GM12878 (cell line): ENCODE measurements around the gene EHMT2. TPM values are rescaled to one million over a fixed set of nuclear protein-coding genes. Genes with fewer than 3 reads are reported as not detected.

ENCODE experiments used
- ATF7 ChIP-seq: fragments of 450-650 bp; IDR thresholded peaks from 2 replicates; pipeline ENCODE4 v1.6.1; 2016; ENCODE audit warnings: low read depth, mild to moderate bottlenecking
- CREM ChIP-seq: IDR thresholded peaks from 2 replicates; pipeline ENCODE4 v1.6.1; 2014; ENCODE audit warnings: antibody characterized with exemption, low read depth
- EP300 ChIP-seq, 2 experiments: fragments of 150-350 bp in 1 of 2; IDR thresholded peaks; 2 replicates each; pipeline ENCODE4 v1.6.1; 2011 to 2012; ENCODE audit warnings: low read depth in 2 of 2, low read length in 2 of 2, borderline replicate concordance in 1 of 2, improper control_type of control experiment in 1 of 2, inconsistent platforms in 1 of 2; ENCODE audit not compliant: control insufficient read depth in 1 of 2
- HCFC1 ChIP-seq: fragments of 150-350 bp; IDR thresholded peaks from 2 replicates; pipeline ENCODE4 v1.6.1; 2014; ENCODE audit warnings: low read length
- HDAC2 ChIP-seq: fragments of 200-600 bp; sonication (generic); IDR thresholded peaks from 2 replicates; pipeline ENCODE4 v1.6.1; 2017
- NR2C1 ChIP-seq: fragments of 450-650 bp; IDR thresholded peaks from 2 replicates; pipeline ENCODE4 v1.6.1; 2017; ENCODE audit warnings: antibody characterized with exemption, mild to moderate bottlenecking, moderate library complexity
- PAX5 ChIP-seq: IDR thresholded peaks from 2 replicates; pipeline ENCODE4 v1.6.1; 2011; ENCODE audit warnings: low read depth, low read length, borderline replicate concordance
- SIN3A ChIP-seq: IDR thresholded peaks from 2 replicates; pipeline ENCODE4 v1.6.1; 2012; ENCODE audit warnings: low read depth, low read length, improper control_type of control experiment
- SMARCA5 ChIP-seq: fragments of 450-650 bp; IDR thresholded peaks from 2 replicates; pipeline ENCODE4 v1.6.1; 2017; ENCODE audit warnings: mild to moderate bottlenecking
- YY1 ChIP-seq: IDR thresholded peaks from 2 replicates; pipeline ENCODE4 v1.6.1; 2011; ENCODE audit warnings: low read depth, mild to moderate bottlenecking, low read length
- polyA plus RNA-seq, 11 experiments: library from polyadenylated mRNA; depleted of rRNA in 4 of 11; unstranded in 6 of 11; stranded (reverse) in 5 of 11; fragments of >200 nt; fragmentation: Nextera tagmentation in 4 of 11; fragmentation: Illumina TruSeq in 1 of 11; extraction: Ambion mirVana in 4 of 11; extraction: Trizol in 1 of 11; gene quantifications; 1 replicate in 1 of 11; 2 replicates in 10 of 11; pipeline versions ENCODE4 v1.2.1 to v1.2.3, GENCODE V29; 2011 to 2016; ENCODE audit warnings: inconsistent platforms in 2 of 11, missing spikeins in 2 of 11, low read depth in 1 of 11
- total RNA-seq, 4 experiments: library from RNA; depleted of rRNA in 3 of 4; stranded (reverse); fragments of >200 nt in 3 of 4; fragmentation: Illumina TruSeq in 1 of 4; extraction: Trizol in 1 of 4; gene quantifications; 2 replicates each; pipeline versions ENCODE4 v1.2.1 to v1.2.3, GENCODE V29; 2013 to 2021
- TF ChIP-seq, protein P1 (sequence below): fragments of 450-650 bp; IDR thresholded peaks from 2 replicates; pipeline ENCODE4 v1.6.1; 2016; ENCODE audit warnings: mild to moderate bottlenecking, moderate library complexity, borderline replicate concordance

The EHMT2 gene
- total and polyA plus RNA-seq, 10 of the 15 experiments (the other 5 are each of a cell fraction or from before 2014, with no cell fraction given) = 1.7 to 53.2 (median 36.3) TPM

DNA sequence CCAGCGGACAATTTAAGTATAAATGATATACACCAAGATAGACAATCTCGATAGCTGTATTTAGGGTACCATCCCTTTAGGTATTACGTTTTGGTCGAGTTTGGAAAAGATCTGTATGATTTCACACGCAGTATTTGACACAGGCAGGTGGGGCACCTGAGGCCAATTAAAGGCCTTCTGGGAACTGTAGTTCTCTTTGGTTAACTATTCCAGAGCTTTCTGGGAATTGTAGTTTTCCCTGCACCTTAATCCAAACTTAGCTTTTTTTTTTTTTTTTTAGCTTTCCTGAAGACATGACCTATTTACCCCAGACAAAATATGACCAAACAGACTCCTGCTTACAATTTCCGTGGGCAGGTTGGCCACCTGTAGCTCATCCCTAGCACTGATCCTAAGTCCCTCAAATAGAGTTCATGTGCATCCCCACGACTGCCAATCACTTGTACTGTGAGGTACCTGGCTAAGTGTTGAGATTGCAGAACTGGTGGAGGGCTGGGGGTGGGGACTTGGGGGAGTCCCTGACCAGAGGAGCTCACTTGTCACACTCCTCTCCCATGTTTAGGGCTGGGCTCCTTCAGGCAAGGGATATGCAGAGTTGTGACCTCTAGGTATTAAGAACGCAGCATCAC is 999 bp upstream of the EHMT2 start (continued):
- TF ChIP-seq YY1 (0 out of 2 replicates have a peak, but pooled peaks have one; percentile 30), NR2C1 (peak; percentile 70), PAX5 (no peak), HCFC1 (peak; percentile 92), EP300 (IDR thresholded peaks at IDR 0.05; ENCODE audit: borderline replicate concordance in 1 of 2, control insufficient read depth in 1 of 2, low read depth in 2 of 2, low read length in 2 of 2) (no peak), ATF7 (peak; percentile 20; the same call in 1 of the 2 replicates), SMARCA5 (no peak), HDAC2 (no peak), CREM (peak; percentile 49; the same call in 1 of the 2 replicates), SIN3A (0 out of 2 replicates have a peak, but pooled peaks have one; percentile 17)
- TF ChIP-seq, protein P1, sequence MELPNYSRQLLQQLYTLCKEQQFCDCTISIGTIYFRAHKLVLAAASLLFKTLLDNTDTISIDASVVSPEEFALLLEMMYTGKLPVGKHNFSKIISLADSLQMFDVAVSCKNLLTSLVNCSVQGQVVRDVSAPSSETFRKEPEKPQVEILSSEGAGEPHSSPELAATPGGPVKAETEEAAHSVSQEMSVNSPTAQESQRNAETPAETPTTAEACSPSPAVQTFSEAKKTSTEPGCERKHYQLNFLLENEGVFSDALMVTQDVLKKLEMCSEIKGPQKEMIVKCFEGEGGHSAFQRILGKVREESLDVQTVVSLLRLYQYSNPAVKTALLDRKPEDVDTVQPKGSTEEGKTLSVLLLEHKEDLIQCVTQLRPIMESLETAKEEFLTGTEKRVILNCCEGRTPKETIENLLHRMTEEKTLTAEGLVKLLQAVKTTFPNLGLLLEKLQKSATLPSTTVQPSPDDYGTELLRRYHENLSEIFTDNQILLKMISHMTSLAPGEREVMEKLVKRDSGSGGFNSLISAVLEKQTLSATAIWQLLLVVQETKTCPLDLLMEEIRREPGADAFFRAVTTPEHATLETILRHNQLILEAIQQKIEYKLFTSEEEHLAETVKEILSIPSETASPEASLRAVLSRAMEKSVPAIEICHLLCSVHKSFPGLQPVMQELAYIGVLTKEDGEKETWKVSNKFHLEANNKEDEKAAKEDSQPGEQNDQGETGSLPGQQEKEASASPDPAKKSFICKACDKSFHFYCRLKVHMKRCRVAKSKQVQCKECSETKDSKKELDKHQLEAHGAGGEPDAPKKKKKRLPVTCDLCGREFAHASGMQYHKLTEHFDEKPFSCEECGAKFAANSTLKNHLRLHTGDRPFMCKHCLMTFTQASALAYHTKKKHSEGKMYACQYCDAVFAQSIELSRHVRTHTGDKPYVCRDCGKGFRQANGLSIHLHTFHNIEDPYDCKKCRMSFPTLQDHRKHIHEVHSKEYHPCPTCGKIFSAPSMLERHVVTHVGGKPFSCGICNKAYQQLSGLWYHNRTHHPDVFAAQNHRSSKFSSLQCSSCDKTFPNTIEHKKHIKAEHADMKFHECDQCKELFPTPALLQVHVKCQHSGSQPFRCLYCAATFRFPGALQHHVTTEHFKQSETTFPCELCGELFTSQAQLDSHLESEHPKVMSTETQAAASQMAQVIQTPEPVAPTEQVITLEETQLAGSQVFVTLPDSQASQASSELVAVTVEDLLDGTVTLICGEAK = 0 out of 2 replicates have a peak, but pooled peaks have one; percentile 31
